GM12865 (cell line): Measurements from ENCODE around the gene DCAF6.
"Not testable (repeated sequence)": the region's sequence is repeated elsewhere in the genome, so short reads cannot be mapped to it uniquely, and the experiment has no call there.

Source experiments
- DNase-seq: peaks from one replicate; pipeline ENCODE4 v3.0.0; 2010; ENCODE audit warnings: low read depth
- H3K4me3 ChIP-seq: 2 replicates; pipeline ENCODE4 v1.5.1; 2011; ENCODE audit warnings: mild to moderate bottlenecking, low read depth, low read length, control low read depth
- TF ChIP-seq, protein P1 (sequence below): IDR thresholded peaks from 2 replicates; pipeline ENCODE4 v1.5.1; 2011; ENCODE audit warnings: low read length, control low read depth, low read depth, inconsistent platforms; ENCODE audit not compliant: insufficient read depth; ENCODE audit errors: missing control alignments

DCAF6 gene

GRCh38 chr1:168054117-168054516 lies 117.6 kb downstream of the DCAF6 start:
- no peak for DNase-seq
- H3K4me3 ChIP-seq: no peak overlapping the region
- TF ChIP-seq, protein P1, sequence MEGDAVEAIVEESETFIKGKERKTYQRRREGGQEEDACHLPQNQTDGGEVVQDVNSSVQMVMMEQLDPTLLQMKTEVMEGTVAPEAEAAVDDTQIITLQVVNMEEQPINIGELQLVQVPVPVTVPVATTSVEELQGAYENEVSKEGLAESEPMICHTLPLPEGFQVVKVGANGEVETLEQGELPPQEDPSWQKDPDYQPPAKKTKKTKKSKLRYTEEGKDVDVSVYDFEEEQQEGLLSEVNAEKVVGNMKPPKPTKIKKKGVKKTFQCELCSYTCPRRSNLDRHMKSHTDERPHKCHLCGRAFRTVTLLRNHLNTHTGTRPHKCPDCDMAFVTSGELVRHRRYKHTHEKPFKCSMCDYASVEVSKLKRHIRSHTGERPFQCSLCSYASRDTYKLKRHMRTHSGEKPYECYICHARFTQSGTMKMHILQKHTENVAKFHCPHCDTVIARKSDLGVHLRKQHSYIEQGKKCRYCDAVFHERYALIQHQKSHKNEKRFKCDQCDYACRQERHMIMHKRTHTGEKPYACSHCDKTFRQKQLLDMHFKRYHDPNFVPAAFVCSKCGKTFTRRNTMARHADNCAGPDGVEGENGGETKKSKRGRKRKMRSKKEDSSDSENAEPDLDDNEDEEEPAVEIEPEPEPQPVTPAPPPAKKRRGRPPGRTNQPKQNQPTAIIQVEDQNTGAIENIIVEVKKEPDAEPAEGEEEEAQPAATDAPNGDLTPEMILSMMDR: no peak

GRCh38 chr1:168056152-168056551 lies 119.7 kb downstream of the DCAF6 start:
- not testable (repeated sequence) for H3K4me3 ChIP-seq, DNase-seq

DNA sequence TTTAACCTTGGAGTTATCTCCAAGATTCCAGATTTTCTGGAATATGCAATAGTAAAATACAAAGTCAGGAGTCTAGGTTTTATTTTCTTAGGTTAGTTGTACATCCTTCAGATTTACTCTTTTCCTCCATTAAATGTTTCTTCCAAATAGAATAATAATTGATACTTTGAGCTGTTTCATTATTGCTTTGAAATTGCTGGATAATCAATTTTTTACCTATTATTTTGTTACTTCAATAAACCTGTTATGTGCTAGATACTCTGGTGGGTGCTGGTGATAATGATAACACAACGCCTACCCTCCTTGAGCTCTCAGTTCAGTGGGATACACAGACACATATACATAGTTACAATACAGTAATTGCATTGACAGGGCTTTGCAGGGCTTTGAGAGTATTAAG lies 120.9 kb downstream of the DCAF6 start:
- no peak overlapping the region for H3K4me3 ChIP-seq
- DNase-seq: no peak
- TF ChIP-seq, protein P1: no peak

- TF ChIP-seq, protein P1: no peak
- H3K4me3 ChIP-seq: no peak overlapping the region
- DNase-seq: no peak
Observed at GRCh38 chr1:168057921-168058320, 121.4 kb downstream of the DCAF6 start.

DNA sequence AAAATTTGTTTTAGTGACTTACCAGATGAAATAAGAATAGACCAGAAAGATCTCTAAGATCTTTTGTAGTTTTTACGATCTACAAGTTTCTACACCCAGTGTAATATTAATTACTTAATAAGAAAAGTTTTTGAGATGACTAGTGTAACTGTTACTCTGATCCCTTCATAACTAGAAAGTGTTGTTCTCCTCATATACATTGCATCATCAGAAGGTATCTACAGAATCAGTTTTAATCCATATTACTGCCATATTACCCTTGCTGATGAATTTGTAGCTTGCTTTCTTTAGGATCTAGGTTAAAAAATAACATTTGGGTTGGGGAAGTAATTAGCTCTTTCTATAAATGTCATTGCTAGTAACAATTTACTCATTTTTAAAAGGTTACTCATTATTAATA lies 127.7 kb downstream of the DCAF6 start:
- no peak for DNase-seq
- TF ChIP-seq, protein P1: no peak
- no peak overlapping the region for H3K4me3 ChIP-seq

DNA sequence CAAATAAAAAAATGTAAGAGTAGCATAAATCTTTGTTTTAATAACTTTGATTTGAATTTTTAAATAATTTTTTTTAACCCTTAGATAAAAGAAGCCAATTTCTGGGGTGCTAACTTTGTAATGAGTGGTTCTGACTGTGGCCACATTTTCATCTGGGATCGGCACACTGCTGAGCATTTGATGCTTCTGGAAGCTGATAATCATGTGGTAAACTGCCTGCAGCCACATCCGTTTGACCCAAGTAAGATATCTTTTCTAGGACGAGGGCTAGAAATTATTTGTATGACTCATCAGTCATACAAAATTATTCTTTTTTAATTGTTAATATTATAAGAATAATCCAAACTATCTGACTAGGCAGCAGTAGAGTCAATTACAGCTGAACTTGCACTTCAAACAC lies 129.0 kb downstream of the DCAF6 start:
- H3K4me3 ChIP-seq: no peak overlapping the region
- TF ChIP-seq, protein P1: no peak
- no peak for DNase-seq

- no peak for DNase-seq
- TF ChIP-seq, protein P1: no peak
- no peak overlapping the region for H3K4me3 ChIP-seq
Observed at GRCh38 chr1:168069384-168069783, 132.9 kb downstream of the DCAF6 start.
